ENCODE results near the gene TRAF7.

Gene TRAF7

GRCh38 chr16:2174396-2175131 lies 19.0 kb downstream of the TRAF7 start:
- CTCF ChIA-PET, result no interaction called here
- DNase-seq (ENCODE audit: extremely low spot score), result no peak
- POLR2A ChIA-PET, result interaction anchor here (2.8 kb wide), 1 partner anchor 19 kb away, joined by 27 read pairs; the partner anchor contains the start of gene TRAF7
- TF ChIP-seq NFRKB (IDR thresholded peaks at IDR 0.05) (no peak), ARNT (IDR thresholded peaks at IDR 0.05) (no peak), LEF1 (IDR thresholded peaks at IDR 0.05; ENCODE audit: borderline replicate concordance) (no peak), TARDBP (IDR thresholded peaks at IDR 0.05) (no peak), L3MBTL2 (conservative IDR thresholded peaks at IDR 0.05) (no peak), SP1 (IDR thresholded peaks at IDR 0.05) (no peak), FOXK2 (IDR thresholded peaks at IDR 0.05) (no peak), SUZ12 (IDR thresholded peaks at IDR 0.05) (no peak), ZNF384 (IDR thresholded peaks at IDR 0.05) (no peak), HDGF (IDR thresholded peaks at IDR 0.05; ENCODE audit: borderline replicate concordance) (no peak), PKNOX1 (IDR thresholded peaks at IDR 0.05) (no peak), FOXA1 (IDR thresholded peaks at IDR 0.05) (no peak), CTBP1 (IDR thresholded peaks at IDR 0.05; ENCODE audit: borderline replicate concordance) (no peak), FOXM1 (IDR thresholded peaks at IDR 0.05; ENCODE audit: borderline replicate concordance) (no peak), BHLHE40 (IDR thresholded peaks at IDR 0.05; ENCODE audit: borderline replicate concordance) (no peak), ELF4 (IDR thresholded peaks at IDR 0.05) (no peak)

GRCh38 chr16:2175454-2175853 lies 19.9 kb downstream of the TRAF7 start:
- no peak for TF ChIP-seq L3MBTL2 (conservative IDR thresholded peaks at IDR 0.05)
- TF ChIP-seq HDGF (IDR thresholded peaks at IDR 0.05; ENCODE audit: borderline replicate concordance), result no peak
- no peak for TF ChIP-seq ZNF384 (IDR thresholded peaks at IDR 0.05)
- TF ChIP-seq LEF1 (IDR thresholded peaks at IDR 0.05; ENCODE audit: borderline replicate concordance), result no peak
- no peak for TF ChIP-seq FOXK2 (IDR thresholded peaks at IDR 0.05)
- TF ChIP-seq FOXM1 (IDR thresholded peaks at IDR 0.05; ENCODE audit: borderline replicate concordance), result no peak
- TF ChIP-seq PKNOX1 (IDR thresholded peaks at IDR 0.05), result no peak
- no peak for TF ChIP-seq TARDBP (IDR thresholded peaks at IDR 0.05)
- no peak for TF ChIP-seq SP1 (IDR thresholded peaks at IDR 0.05)
- no peak for TF ChIP-seq FOXA1 (IDR thresholded peaks at IDR 0.05)
- TF ChIP-seq NFRKB (IDR thresholded peaks at IDR 0.05), result no peak
- TF ChIP-seq BHLHE40 (IDR thresholded peaks at IDR 0.05; ENCODE audit: borderline replicate concordance), result no peak
- no peak for TF ChIP-seq ELF4 (IDR thresholded peaks at IDR 0.05)
- TF ChIP-seq CTBP1 (IDR thresholded peaks at IDR 0.05; ENCODE audit: borderline replicate concordance), result no peak
- no peak for TF ChIP-seq SUZ12 (IDR thresholded peaks at IDR 0.05)
- TF ChIP-seq ARNT (IDR thresholded peaks at IDR 0.05), result no peak
- ChIA-PET POLR2A (no interaction called here), CTCF (no interaction called here)
- no peak for DNase-seq (ENCODE audit: extremely low spot score)

GRCh38 chr16:2176047-2176446 lies 20.5 kb downstream of the TRAF7 start:
- no peak for DNase-seq (ENCODE audit: extremely low spot score)
- ChIA-PET CTCF (no interaction called here), POLR2A (no interaction called here)
- no peak for TF ChIP-seq PKNOX1 (IDR thresholded peaks at IDR 0.05)
- TF ChIP-seq BHLHE40 (IDR thresholded peaks at IDR 0.05; ENCODE audit: borderline replicate concordance), result no peak
- TF ChIP-seq SP1 (IDR thresholded peaks at IDR 0.05), result no peak

GRCh38 chr16:2177101-2177500 lies 21.5 kb downstream of the TRAF7 start:
- CTCF ChIA-PET, result interaction anchor here (0.7 kb wide), 1 partner anchor 109 kb away, joined by 4 read pairs; no protein-coding TSS in a partner anchor
- no peak for DNase-seq (ENCODE audit: extremely low spot score)
- TF ChIP-seq FOXA1 (IDR thresholded peaks at IDR 0.05), result no peak
- TF ChIP-seq CTBP1 (IDR thresholded peaks at IDR 0.05; ENCODE audit: borderline replicate concordance), result no peak
- no peak for TF ChIP-seq L3MBTL2 (conservative IDR thresholded peaks at IDR 0.05)
- no peak for TF ChIP-seq FOXM1 (IDR thresholded peaks at IDR 0.05; ENCODE audit: borderline replicate concordance)
- TF ChIP-seq TARDBP (IDR thresholded peaks at IDR 0.05), result no peak
- TF ChIP-seq LEF1 (IDR thresholded peaks at IDR 0.05; ENCODE audit: borderline replicate concordance), result no peak
- no peak for TF ChIP-seq HDGF (IDR thresholded peaks at IDR 0.05; ENCODE audit: borderline replicate concordance)
- POLR2A ChIA-PET, result interaction anchor here (1.1 kb wide), 1 partner anchor 22 kb away, joined by 4 read pairs; the partner anchor contains the start of gene TRAF7

- POLR2A ChIA-PET, result interaction anchor here (0.9 to 1.1 kb wide), 2 partner anchors 15 to 22 kb away, joined by 3 to 4 read pairs; partner anchors contain the start of gene TRAF7
- CTCF ChIA-PET, result no interaction called here
Observed at GRCh38 chr16:2177561-2177960, 22.0 kb downstream of the TRAF7 start.

More at GRCh38 chr16:2177561-2177960, 22.0 kb downstream of the TRAF7 start:
- no peak for DNase-seq (ENCODE audit: extremely low spot score)
- TF ChIP-seq SUZ12 (IDR thresholded peaks at IDR 0.05) (no peak), TARDBP (IDR thresholded peaks at IDR 0.05) (no peak), NFRKB (IDR thresholded peaks at IDR 0.05) (no peak), L3MBTL2 (conservative IDR thresholded peaks at IDR 0.05) (no peak), SP1 (IDR thresholded peaks at IDR 0.05) (no peak), CTBP1 (IDR thresholded peaks at IDR 0.05; ENCODE audit: borderline replicate concordance) (no peak), ZNF384 (IDR thresholded peaks at IDR 0.05) (no peak), FOXM1 (IDR thresholded peaks at IDR 0.05; ENCODE audit: borderline replicate concordance) (no peak), FOXA1 (IDR thresholded peaks at IDR 0.05) (no peak), FOXK2 (IDR thresholded peaks at IDR 0.05) (no peak), ARNT (IDR thresholded peaks at IDR 0.05) (no peak), HDGF (IDR thresholded peaks at IDR 0.05; ENCODE audit: borderline replicate concordance) (no peak), LEF1 (IDR thresholded peaks at IDR 0.05; ENCODE audit: borderline replicate concordance) (no peak)

Data from HEK293T (cell line).